CD8-positive, alpha-beta memory T cell (primary cell): ENCODE measurements around the gene OCEL1. TPM values are rescaled to one million over a fixed set of nuclear protein-coding genes. Genes with fewer than 3 reads are reported as not detected.

Source experiments
- CTCF ChIA-PET: fragments of 350-600 bp; sonication (Branson Sonifier 250); formaldehyde crosslinking; loops from one replicate; lab custom pipeline; 2021; ENCODE audit warnings: antibody characterized with exemption; lab: Charles Lee
- POLR2A ChIA-PET: fragments of 350-600 bp; sonication (Branson Sonifier 250); formaldehyde crosslinking; loops from one replicate; lab custom pipeline; 2021; ENCODE audit warnings: antibody characterized with exemption; lab: Charles Lee
- DNase-seq, 5 donors: peaks; one replicate each; pipeline versions ENCODE4 v3.0.0 to v3.0.0-alpha.2; 2020 to 2022; ENCODE audit warnings: mixed read lengths in 1 of 5
- H3K27ac ChIP-seq: one replicate; pipeline ENCODE4 v1.7.0; 2013; ENCODE audit warnings: low read depth, mild to moderate bottlenecking, low read length, moderate library complexity
- H3K27me3 ChIP-seq: 2 replicates; pipeline ENCODE4 v1.7.0; 2013; ENCODE audit warnings: low read length, mild to moderate bottlenecking; ENCODE audit not compliant: insufficient read depth, poor library complexity, severe bottlenecking
- H3K36me3 ChIP-seq: 2 replicates; pipeline ENCODE4 v1.7.0; 2013; ENCODE audit warnings: mild to moderate bottlenecking, low read length, moderate library complexity; ENCODE audit not compliant: insufficient read depth
- H3K4me1 ChIP-seq: 2 replicates; pipeline ENCODE4 v1.7.0; 2013; ENCODE audit warnings: mild to moderate bottlenecking, low read length, moderate library complexity; ENCODE audit not compliant: insufficient read depth
- H3K4me3 ChIP-seq: 2 replicates; pipeline ENCODE4 v1.7.0; 2013; ENCODE audit warnings: mild to moderate bottlenecking, low read length
- H3K9me3 ChIP-seq: 2 replicates; pipeline ENCODE4 v1.7.0; 2013; ENCODE audit warnings: mild to moderate bottlenecking, low read length
- H3K27ac Mint-ChIP-seq, 8 donors: one replicate each; pipeline ENCODE4 v1.8.0; 2020 to 2021; ENCODE audit warnings: mixed read lengths in 8 of 8, mild to moderate bottlenecking in 6 of 8, inconsistent platforms in 3 of 8, moderate library complexity in 3 of 8
- H3K27me3 Mint-ChIP-seq, 2 donors: one replicate each; pipeline ENCODE4 v1.8.0; 2020 to 2021; ENCODE audit warnings: mixed read lengths in 2 of 2, mild to moderate bottlenecking in 1 of 2, moderate library complexity in 1 of 2
- H3K36me3 Mint-ChIP-seq, 3 donors: one replicate each; pipeline ENCODE4 v1.8.0; 2020 to 2021; ENCODE audit warnings: mixed read lengths in 3 of 3, inconsistent platforms in 1 of 3, mild to moderate bottlenecking in 1 of 3
- H3K4me1 Mint-ChIP-seq, 3 donors: one replicate each; pipeline ENCODE4 v1.8.0; 2020 to 2021; ENCODE audit warnings: mixed read lengths in 3 of 3, inconsistent platforms in 1 of 3, mild to moderate bottlenecking in 1 of 3
- H3K4me3 Mint-ChIP-seq, 7 donors: one replicate each; pipeline ENCODE4 v1.8.0; 2020 to 2021; ENCODE audit warnings: mixed read lengths in 7 of 7, mild to moderate bottlenecking in 6 of 7, moderate library complexity in 4 of 7, inconsistent platforms in 2 of 7
- H3K9me3 Mint-ChIP-seq, 5 donors: one replicate each; pipeline ENCODE4 v1.8.0; 2020 to 2022; ENCODE audit warnings: mixed read lengths in 5 of 5, mild to moderate bottlenecking in 3 of 5, moderate library complexity in 2 of 5, inconsistent platforms in 1 of 5
- polyA plus RNA-seq: library from polyadenylated mRNA; unstranded; fragments of 300-500 nt; fragmentation: Illumina TruSeq; gene quantifications from one replicate; pipeline ENCODE4 v1.2.3, GENCODE V29; 2021
- total RNA-seq, 2 experiments: library from RNA; stranded (reverse); gene quantifications; one replicate each; pipeline ENCODE4 v1.2.3, GENCODE V29; 2021

The OCEL1 gene
- total and polyA plus RNA-seq, 3 experiments from 2014 or later: 15.0 to 35.5 (median 16.8) TPM

DNA sequence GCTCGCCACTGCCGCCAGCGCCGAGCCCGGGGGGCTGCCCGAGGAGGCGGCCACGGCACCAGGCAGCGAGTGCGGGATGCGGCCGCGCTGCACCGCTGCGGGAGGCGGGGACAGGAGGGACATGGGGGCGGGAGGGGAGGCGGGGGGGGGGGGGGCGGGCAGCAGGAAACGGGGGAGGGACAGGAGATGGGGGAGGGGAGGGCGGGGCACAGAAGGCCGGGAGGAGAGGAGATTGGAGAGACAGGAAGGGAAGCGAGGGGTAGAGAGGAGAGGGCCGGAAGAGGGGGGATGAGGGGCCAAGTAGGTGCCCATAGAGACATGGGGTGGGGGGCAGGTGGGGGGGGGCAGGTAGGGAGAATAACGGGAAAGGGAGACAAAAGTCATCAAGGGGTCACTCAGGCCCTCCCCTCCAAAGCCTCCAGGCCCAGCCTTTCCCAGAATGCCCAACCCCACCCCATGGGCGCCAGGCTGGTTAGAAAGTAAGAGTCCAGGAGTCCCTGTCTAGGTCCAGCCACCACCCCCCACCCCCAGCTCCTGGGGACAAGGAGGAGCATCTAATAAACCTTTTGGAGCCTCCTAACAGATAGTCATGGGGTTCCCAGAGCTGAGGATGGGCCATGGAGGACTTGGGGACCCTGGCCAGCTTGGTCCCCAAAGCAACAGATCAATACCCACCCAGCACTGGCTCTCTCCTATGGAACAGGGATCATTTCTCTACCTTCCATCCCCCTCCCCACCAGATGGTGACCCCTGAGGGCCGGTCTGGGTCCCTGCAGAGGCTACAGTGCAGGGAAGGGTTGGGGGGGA is 10.1 kb downstream of the OCEL1 start:
- Mint-ChIP-seq H3K27me3 (peaks cover 0 to 3% of the 10 kb centered on the region in 2 donors), H3K27ac (no peak overlapping the region), H3K36me3 (no peaks in the 10 kb centered on the region), H3K4me1 (peaks cover 4 to 7% (median 5%) of the 10 kb centered on the region in 3 donors), H3K4me3 (peak overlapping the region in 5 of 7 donors; percentile 20 to 74 (median 38)), H3K9me3 (no peaks in the 10 kb centered on the region)
- Histone ChIP-seq H3K4me3 (peak overlapping the region; percentile 78), H3K4me1 (peaks cover 15% of the 10 kb centered on the region), H3K9me3 (no peaks in the 10 kb centered on the region), H3K27ac (peak overlapping the region; percentile 64), H3K27me3 (no peaks in the 10 kb centered on the region), H3K36me3 (no peaks in the 10 kb centered on the region)
- CTCF ChIA-PET: interaction anchor here (0.6 to 2.2 kb wide), 26 partner anchors 9 to 1565 kb away, joined by 3 to 18 read pairs (median 5); partner anchors contain the start of genes BABAM1, HAUS8, MRPL34 and MYO9B
- POLR2A ChIA-PET: interaction anchor here (0.9 to 1.9 kb wide), 5 partner anchors 10 to 160 kb away, joined by 4 to 18 read pairs (median 5); partner anchors contain the start of genes OCEL1 and USE1
- DNase-seq: no peak

DNA sequence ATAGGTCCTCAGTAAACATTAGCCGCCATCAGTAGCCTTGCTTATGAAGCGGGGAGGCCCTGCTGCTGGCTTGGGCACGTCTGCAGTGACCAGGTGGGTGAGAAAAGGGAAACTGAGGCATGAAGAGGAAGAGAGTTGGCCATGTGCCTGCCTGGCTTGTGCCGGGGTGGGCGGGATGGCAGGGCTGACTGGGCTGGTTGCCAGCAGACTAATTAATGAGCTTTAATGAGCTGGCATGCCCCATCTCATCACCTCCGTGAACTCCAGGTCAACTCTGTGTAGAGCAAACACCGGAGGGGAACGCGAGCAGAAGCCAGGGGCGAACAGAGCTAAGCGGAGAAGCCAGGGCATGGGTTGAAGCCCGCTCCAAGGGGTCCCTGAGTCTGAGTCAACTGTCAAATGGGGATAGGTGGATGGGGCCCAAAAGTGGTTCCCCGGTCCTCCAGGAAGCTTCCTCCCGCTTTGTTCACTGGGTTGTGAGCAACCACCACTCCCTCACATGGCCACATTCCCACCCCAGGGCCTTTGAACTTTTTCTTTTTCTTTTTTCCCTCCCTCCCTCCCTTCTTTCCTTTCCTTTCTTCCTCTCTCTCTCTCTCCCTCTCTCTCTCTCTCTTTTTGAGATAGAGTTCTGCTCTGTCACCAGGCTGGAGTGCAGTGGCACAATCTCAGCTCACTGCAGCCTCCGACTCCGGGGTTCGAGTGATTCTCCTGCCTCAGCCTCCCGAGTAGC is 11.0 kb downstream of the OCEL1 start:
- H3K9me3 Mint-ChIP-seq: no peaks in the 10 kb centered on the region
- H3K27me3 Mint-ChIP-seq: peaks cover 0 to 3% of the 10 kb centered on the region in 2 donors
- Histone ChIP-seq H3K36me3 (no peaks in the 10 kb centered on the region), H3K9me3 (no peaks in the 10 kb centered on the region), H3K27me3 (no peaks in the 10 kb centered on the region), H3K4me1 (peaks cover 15% of the 10 kb centered on the region), H3K27ac (no peak overlapping the region), H3K4me3 (no peak overlapping the region)
- H3K4me3 Mint-ChIP-seq: peak overlapping the region in 4 of 7 donors; percentile 22 to 63 (median 58)
- H3K27ac Mint-ChIP-seq: peak overlapping the region in 1 of 8 donors; percentile 46
- CTCF ChIA-PET: interaction anchor here (1.0 kb wide), 1 partner anchor 126 kb away, joined by 3 read pairs; no protein-coding TSS in a partner anchor
- POLR2A ChIA-PET: no interaction called here
- no peaks in the 10 kb centered on the region for H3K36me3 Mint-ChIP-seq
- DNase-seq: no peak
- peaks cover 4 to 7% (median 5%) of the 10 kb centered on the region in 3 donors for H3K4me1 Mint-ChIP-seq

DNA sequence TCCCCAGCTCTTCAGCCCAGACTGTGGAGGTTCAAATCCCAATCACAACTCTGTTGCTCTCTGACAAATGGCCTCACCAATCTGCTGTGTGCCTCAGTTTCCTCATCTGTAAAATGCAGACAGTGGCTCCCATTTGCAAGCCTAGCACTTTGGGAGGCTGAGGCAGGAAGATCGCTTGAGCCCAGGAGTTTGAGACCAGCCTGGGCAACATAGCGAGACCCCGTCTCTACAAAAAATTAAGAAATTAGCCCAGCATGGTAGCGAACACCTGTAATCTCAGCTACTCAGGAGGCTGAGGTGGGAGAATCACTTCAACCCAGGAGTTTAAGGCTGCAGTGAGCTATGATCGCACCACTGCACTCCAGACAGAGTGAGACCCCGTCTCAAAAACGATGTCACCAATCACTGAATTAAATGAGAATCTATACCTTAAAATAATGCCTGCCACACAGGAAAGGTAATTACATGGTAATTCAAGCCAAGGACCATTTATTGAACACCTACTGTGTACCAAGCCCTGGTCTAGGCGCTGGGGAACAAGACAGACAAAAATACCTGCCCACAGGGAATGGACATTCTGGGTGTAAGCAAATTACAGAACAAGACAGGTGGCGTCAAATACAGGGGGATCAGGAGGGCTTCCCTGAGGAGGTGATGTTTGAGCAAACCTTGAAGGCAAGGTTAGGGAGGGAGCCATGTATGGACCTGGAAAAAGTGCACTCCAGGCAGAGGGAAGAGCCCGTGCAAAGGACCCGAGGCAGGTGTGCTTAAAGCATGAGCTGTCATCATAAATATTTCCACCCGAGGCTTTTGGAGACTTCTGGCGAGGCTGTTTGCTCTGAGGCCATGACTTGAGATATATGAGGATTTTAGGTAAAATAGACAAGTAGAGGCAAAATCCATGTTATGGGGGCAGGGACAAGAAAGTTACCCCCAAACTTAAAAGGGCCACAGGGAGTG is 12.0 kb downstream of the OCEL1 start:
- no peak overlapping the region for H3K27ac ChIP-seq
- peaks cover 4 to 9% (median 5%) of the 10 kb centered on the region in 3 donors for H3K4me1 Mint-ChIP-seq
- no peaks in the 10 kb centered on the region for H3K9me3 Mint-ChIP-seq
- peaks cover 15% of the 10 kb centered on the region for H3K4me1 ChIP-seq
- no peak overlapping the region for H3K4me3 ChIP-seq
- CTCF ChIA-PET: interaction anchor here (1.0 to 2.0 kb wide), 2 partner anchors 10 to 127 kb away, joined by 3 to 4 read pairs; no protein-coding TSS in a partner anchor
- no peak for DNase-seq
- no peaks in the 10 kb centered on the region for H3K36me3 Mint-ChIP-seq
- H3K4me3 Mint-ChIP-seq: peak overlapping the region in 4 of 7 donors; percentile 39 to 63 (median 58)
- no peaks in the 10 kb centered on the region for H3K9me3 ChIP-seq
- H3K27me3 ChIP-seq: no peaks in the 10 kb centered on the region
- POLR2A ChIA-PET: no interaction called here
- H3K27ac Mint-ChIP-seq: peak overlapping the region in 1 of 8 donors; percentile 33
- no peaks in the 10 kb centered on the region for H3K27me3 Mint-ChIP-seq
- no peaks in the 10 kb centered on the region for H3K36me3 ChIP-seq

DNA sequence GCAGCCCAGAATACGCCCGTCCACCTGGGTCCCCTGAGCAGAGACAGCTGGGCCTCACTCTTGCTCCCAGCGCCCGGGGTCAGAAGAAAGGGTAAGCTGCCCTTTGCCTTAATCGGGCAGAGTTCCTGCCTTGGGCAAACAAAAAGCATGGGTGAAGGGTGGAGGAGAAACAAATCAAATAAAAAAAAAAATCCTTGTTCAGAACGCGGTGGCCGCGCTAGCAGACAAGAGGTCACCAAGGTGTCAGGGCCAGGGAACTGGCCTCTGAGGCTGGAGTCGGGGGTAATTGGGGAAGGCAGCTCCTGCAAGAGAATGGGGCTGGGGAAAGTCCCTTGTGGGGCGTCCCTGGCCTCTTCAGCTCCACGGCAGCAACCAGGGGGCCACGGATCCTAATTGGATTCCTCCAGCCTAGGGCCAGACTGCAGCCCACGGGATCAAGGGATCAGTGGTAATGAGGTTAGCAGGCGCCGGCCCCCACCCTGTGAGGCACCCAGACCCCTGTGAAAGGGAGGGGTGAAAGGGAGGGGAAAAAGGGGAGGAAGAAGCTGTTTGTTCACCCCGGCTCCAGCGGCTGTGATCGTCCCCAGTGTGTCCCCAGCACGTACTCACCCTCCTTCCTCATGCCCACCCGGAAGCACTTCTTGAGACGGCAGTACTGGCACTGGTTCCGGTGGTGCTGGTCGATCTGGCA is 14.2 kb downstream of the OCEL1 start:
- no peaks in the 10 kb centered on the region for H3K9me3 ChIP-seq
- Mint-ChIP-seq H3K27ac (peak overlapping the region in 2 of 8 donors; percentile 34 to 63), H3K36me3 (no peaks in the 10 kb centered on the region), H3K27me3 (no peaks in the 10 kb centered on the region), H3K4me3 (peak overlapping the region in 2 of 7 donors; percentile 51 to 81), H3K9me3 (no peaks in the 10 kb centered on the region), H3K4me1 (peaks cover 0 to 5% (median 0%) of the 10 kb centered on the region in 3 donors)
- DNase-seq: no peak
- H3K4me1 ChIP-seq: peaks cover 4% of the 10 kb centered on the region
- H3K27me3 ChIP-seq: no peaks in the 10 kb centered on the region
- H3K4me3 ChIP-seq: no peak overlapping the region
- H3K27ac ChIP-seq: no peak overlapping the region
- ChIA-PET CTCF (interaction anchor here (1.1 kb wide), 1 partner anchor 173 kb away, joined by 3 read pairs; no protein-coding TSS in a partner anchor), POLR2A (no interaction called here)
- H3K36me3 ChIP-seq: no peaks in the 10 kb centered on the region

DNA sequence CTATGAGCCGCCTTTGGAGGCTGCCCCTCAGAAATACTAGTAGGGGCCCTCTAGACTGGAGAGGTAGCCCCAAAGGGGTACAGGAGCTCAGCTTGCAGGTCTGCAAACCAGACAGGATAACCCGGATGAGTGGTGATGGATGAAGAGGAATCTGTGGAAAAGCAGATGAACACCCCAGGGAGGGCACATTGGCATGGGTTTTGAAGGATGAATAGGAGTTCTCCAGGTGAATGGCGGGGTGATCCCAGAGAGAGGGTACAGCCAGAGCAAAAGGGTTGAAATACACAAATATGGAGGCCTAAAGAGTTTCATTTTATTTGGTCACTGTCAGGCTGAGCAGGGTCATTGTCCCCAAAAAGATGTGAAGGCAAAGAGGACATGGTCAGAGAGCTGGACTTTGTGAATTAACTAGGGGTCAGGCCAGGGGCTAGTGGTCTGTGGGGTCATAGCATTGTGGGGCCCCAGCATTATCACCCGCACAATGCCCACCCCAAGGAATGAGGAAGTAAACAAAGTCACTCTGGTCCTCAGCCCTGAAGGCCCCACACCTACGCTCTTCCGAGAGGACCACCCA is 14.9 kb downstream of the OCEL1 start:
- H3K4me3 Mint-ChIP-seq: peak overlapping the region in 2 of 7 donors; percentile 51 to 81

DNA sequence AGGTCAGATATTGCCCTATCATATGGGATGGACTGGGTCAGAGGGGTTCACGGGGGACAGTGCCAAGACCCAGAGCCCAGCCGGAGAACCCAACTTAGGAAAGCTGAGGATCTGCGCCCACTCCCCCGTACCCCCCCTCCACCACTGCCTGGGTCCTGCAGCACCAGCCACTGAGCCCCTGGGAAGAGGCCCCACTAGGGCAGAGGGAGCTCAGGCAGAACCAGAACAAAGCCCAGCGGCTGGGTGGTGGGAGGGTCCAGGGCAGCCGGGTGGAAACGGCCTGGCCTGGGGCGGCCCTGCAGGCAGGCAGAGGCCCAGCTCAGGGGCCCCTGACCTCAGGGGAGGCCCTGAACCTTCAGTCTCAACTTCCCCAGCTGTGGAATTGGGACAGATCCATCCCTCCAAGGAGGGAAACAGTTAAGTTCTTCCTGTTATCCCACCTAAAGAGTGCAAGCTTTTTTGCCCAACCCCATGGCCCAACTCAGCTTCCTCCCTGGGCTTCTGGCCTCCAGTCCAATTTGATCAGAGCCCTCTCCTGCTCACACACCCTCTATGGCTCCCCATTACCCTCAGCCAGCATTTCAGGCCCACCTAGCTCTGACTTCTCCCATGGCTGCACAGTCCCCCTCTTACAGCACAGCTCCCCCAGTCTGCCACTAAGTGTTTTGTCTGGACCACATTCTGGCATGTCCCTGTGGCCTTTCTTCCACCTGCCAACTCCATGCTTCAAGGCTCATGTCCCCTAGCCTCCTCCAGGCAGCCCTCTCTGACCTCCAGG is 16.6 kb downstream of the OCEL1 start:
- no peak overlapping the region for H3K4me3 ChIP-seq
- no peaks in the 10 kb centered on the region for H3K36me3 ChIP-seq
- Mint-ChIP-seq H3K27me3 (peaks cover 3 to 7% of the 10 kb centered on the region in 2 donors), H3K4me3 (peak overlapping the region in 2 of 7 donors; percentile 32 to 68), H3K9me3 (no peaks in the 10 kb centered on the region), H3K4me1 (peaks cover 3 to 12% (median 4%) of the 10 kb centered on the region in 3 donors), H3K36me3 (no peaks in the 10 kb centered on the region), H3K27ac (peak overlapping the region in 5 of 8 donors; percentile 10 to 94 (median 18))
- no peak for DNase-seq
- ChIA-PET CTCF (interaction anchor here (1.6 kb wide), 1 partner anchor 40 kb away, joined by 5 read pairs; no protein-coding TSS in a partner anchor), POLR2A (interaction anchor here (0.6 to 1.4 kb wide), 2 partner anchors 24 to 115 kb away, joined by 3 to 4 read pairs; no protein-coding TSS in a partner anchor)
- H3K9me3 ChIP-seq: no peaks in the 10 kb centered on the region
- H3K27me3 ChIP-seq: no peaks in the 10 kb centered on the region
- no peak overlapping the region for H3K27ac ChIP-seq
- H3K4me1 ChIP-seq: peaks cover 8% of the 10 kb centered on the region

More for the DNA sequence above, 14.9 kb downstream of the OCEL1 start:
- Histone ChIP-seq H3K9me3 (no peaks in the 10 kb centered on the region), H3K27me3 (no peaks in the 10 kb centered on the region), H3K36me3 (no peaks in the 10 kb centered on the region), H3K4me1 (peaks cover 4% of the 10 kb centered on the region), H3K4me3 (no peak overlapping the region), H3K27ac (no peak overlapping the region)
- Mint-ChIP-seq H3K4me1 (peaks cover 0 to 3% (median 0%) of the 10 kb centered on the region in 3 donors), H3K9me3 (no peaks in the 10 kb centered on the region), H3K36me3 (no peaks in the 10 kb centered on the region), H3K27ac (peak overlapping the region in 4 of 8 donors; percentile 22 to 39 (median 32)), H3K27me3 (no peaks in the 10 kb centered on the region)
- no peak for DNase-seq
- ChIA-PET CTCF (interaction anchor here (1.1 to 1.2 kb wide), 2 partner anchors 27 to 174 kb away, joined by 3 read pairs; partner anchors contain the start of gene BABAM1), POLR2A (no interaction called here)
